Liver (tissue), 9 donors: ENCODE data around the gene TMUB1. TPM values are rescaled to one million over a fixed set of nuclear protein-coding genes. Genes with fewer than 3 reads are reported as not detected.

Source experiments
- DNase-seq: peaks from one replicate; pipeline ENCODE4 v3.0.0-alpha.2; 2017; ENCODE audit warnings: low spot score
- H3K27ac ChIP-seq, 2 donors: one replicate each; pipeline ENCODE4 v1.7.0; 2013; ENCODE audit warnings: inconsistent platforms in 2 of 2, low read length in 2 of 2, control low read depth in 1 of 2, low read depth in 1 of 2, mild to moderate bottlenecking in 1 of 2
- H3K27me3 ChIP-seq, 4 donors: one replicate each; pipeline versions ENCODE4 v1.6.1 to v1.7.0; 2013; ENCODE audit warnings: low read length in 3 of 4, inconsistent platforms in 1 of 4, mild to moderate bottlenecking in 1 of 4, moderate library complexity in 1 of 4; ENCODE audit not compliant: control insufficient read depth in 4 of 4, insufficient read depth in 4 of 4
- H3K36me3 ChIP-seq, 4 donors: one replicate each; pipeline versions ENCODE4 v1.6.1 to v1.7.0; 2013; ENCODE audit warnings: low read length in 3 of 4, mild to moderate bottlenecking in 3 of 4, low read depth in 1 of 4, moderate library complexity in 1 of 4; ENCODE audit not compliant: control insufficient read depth in 4 of 4, insufficient read depth in 3 of 4
- H3K4me1 ChIP-seq, 4 donors: one replicate each; pipeline versions ENCODE4 v1.6.1 to v1.7.0; 2013; ENCODE audit warnings: low read length in 3 of 4, mild to moderate bottlenecking in 3 of 4, moderate library complexity in 1 of 4; ENCODE audit not compliant: control insufficient read depth in 4 of 4, insufficient read depth in 4 of 4
- H3K4me3 ChIP-seq, 3 donors: one replicate each; pipeline versions ENCODE4 v1.6.1 to v1.7.0; 2013; ENCODE audit warnings: low read length in 3 of 3, control low read depth in 1 of 3, low read depth in 1 of 3, mild to moderate bottlenecking in 1 of 3
- H3K9ac ChIP-seq, 2 donors: one replicate each; pipeline ENCODE4 v1.7.0; 2013; ENCODE audit warnings: low read length in 2 of 2, mild to moderate bottlenecking in 2 of 2, moderate library complexity in 2 of 2, control low read depth in 1 of 2, low read depth in 1 of 2
- H3K9me3 ChIP-seq, 4 donors: one replicate each; pipeline versions ENCODE4 v1.6.1 to v1.7.0; 2013; ENCODE audit warnings: low read length in 3 of 4; ENCODE audit not compliant: control insufficient read depth in 4 of 4
- EGR1 ChIP-seq, 2 donors: IDR thresholded peaks; 2 replicates each; pipeline ENCODE4 v1.6.1; 2016 to 2018; ENCODE audit warnings: antibody characterized with exemption in 2 of 2, low read depth in 2 of 2
- FOXA1 ChIP-seq: IDR thresholded peaks from 2 replicates; pipeline ENCODE4 v1.6.1; 2016; ENCODE audit warnings: antibody characterized with exemption
- HNF4A ChIP-seq, 2 donors: conservative IDR thresholded peaks; 2 replicates each; pipeline ENCODE4 v1.6.1; 2016; ENCODE audit warnings: antibody characterized with exemption in 2 of 2, mild to moderate bottlenecking in 2 of 2
- HNF4G ChIP-seq: IDR thresholded peaks from 2 replicates; pipeline ENCODE4 v1.6.1; 2016; ENCODE audit warnings: antibody characterized with exemption
- JUND ChIP-seq, 2 donors: IDR thresholded peaks; 2 replicates each; pipeline ENCODE4 v1.6.1; 2016; ENCODE audit warnings: antibody characterized with exemption in 2 of 2
- RAD21 ChIP-seq, 2 donors: IDR thresholded peaks; 2 replicates each; pipeline ENCODE4 v1.6.1; 2016; ENCODE audit warnings: antibody characterized with exemption in 2 of 2, mild to moderate bottlenecking in 2 of 2
- RXRA ChIP-seq, 2 donors: IDR thresholded peaks; 2 replicates each; pipeline ENCODE4 v1.6.1; 2017 to 2018; ENCODE audit warnings: antibody characterized with exemption in 2 of 2, mild to moderate bottlenecking in 1 of 2
- TAF1 ChIP-seq: conservative IDR thresholded peaks from 2 replicates; pipeline ENCODE4 v1.6.1; 2016; ENCODE audit warnings: antibody characterized with exemption, mild to moderate bottlenecking
- YY1 ChIP-seq: IDR thresholded peaks from 2 replicates; pipeline ENCODE4 v1.6.1; 2016; ENCODE audit warnings: antibody characterized with exemption, mild to moderate bottlenecking
- WGBS: extraction: QIAGEN DNeasy Blood & Tissue Kit; methylation state at CpG from one replicate; pipeline ENCODE4 v1.1.7; 2013; 5-methylcytosine and 5-hydroxymethylcytosine counted together
- polyA plus RNA-seq, 2 donors: library from polyadenylated mRNA; stranded (reverse) in 1 of 2; unstranded in 1 of 2; fragments of 200-250 nt in 1 of 2; fragments of >200 nt in 1 of 2; fragmentation: Nextera tagmentation in 1 of 2; extraction: Ambion mirVana in 1 of 2; gene quantifications; one replicate each; pipeline versions ENCODE4 v1.2.1 to v1.2.3, GENCODE V29; 2013 to 2015
- total RNA-seq, 2 donors: library from RNA; depleted of rRNA; stranded (reverse); fragments of >200 nt; gene quantifications; one replicate each; pipeline ENCODE4 v1.2.3, GENCODE V29; 2014
- TF ChIP-seq, protein P1 (sequence below): fragments of 150-350 bp; IDR thresholded peaks from 2 replicates; pipeline ENCODE4 v1.5.1; 2017; ENCODE audit warnings: improper control_type of control experiment, low read depth, low read length; ENCODE audit not compliant: missing input control
- TF ChIP-seq, protein P2 (sequence below): IDR thresholded peaks from 2 replicates; pipeline ENCODE4 v1.6.1; 2016; ENCODE audit warnings: antibody characterized with exemption
- donor health status: healthy.
- donor health status: healthy.
- donor health status: healthy.
- donor health status: healthy.
- donor health status: healthy.

Gene TMUB1
- total and polyA plus RNA-seq, 4 donors: 15.1 to 51.7 (median 30.5) TPM

DNA sequence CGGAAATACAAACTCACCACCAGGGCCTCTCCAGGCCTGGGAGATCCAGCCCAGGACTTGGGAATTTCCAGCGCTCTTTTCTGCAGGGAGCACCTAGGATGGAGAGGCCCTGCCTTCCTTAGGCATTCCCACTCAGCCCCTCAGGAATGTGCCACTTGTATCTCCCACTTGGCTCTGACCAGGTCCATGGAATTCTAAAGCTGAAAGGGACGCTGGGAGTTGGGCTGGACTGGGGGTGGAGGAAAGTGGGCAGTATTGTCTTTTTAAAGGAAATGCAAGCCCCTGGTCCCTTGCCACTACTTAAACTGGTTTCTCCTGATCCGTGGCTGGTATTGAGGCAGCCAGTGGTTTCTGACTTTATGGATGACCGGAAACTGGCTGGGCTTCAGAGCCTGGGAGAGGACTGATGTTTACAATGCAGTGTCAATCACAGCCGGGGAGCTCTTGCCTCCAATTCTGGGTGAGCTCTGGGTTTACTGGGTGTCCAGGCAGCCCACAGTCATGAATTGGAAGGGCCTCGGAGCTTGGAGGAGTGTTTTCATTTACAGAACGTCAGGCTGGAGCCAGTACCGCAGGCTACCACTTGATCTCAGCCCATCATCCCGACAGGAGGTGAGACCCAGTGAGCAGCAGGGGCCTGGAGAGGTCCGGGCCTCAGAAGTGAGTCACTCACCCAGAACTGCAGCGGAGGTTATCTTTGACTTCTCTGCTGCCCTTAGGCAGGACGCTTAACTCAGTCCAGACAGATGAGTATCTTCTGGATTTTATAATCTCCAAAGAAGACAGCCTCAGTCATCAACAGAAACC, 30.3 kb upstream of the TMUB1 start:
- 83% methylated on average over 13 of the region's 13 CpGs for WGBS
- Histone ChIP-seq H3K4me1 (peaks cover 0 to 6% (median 2%) of the 10 kb centered on the region in 4 donors), H3K4me3 (no peak overlapping the region)

DNA sequence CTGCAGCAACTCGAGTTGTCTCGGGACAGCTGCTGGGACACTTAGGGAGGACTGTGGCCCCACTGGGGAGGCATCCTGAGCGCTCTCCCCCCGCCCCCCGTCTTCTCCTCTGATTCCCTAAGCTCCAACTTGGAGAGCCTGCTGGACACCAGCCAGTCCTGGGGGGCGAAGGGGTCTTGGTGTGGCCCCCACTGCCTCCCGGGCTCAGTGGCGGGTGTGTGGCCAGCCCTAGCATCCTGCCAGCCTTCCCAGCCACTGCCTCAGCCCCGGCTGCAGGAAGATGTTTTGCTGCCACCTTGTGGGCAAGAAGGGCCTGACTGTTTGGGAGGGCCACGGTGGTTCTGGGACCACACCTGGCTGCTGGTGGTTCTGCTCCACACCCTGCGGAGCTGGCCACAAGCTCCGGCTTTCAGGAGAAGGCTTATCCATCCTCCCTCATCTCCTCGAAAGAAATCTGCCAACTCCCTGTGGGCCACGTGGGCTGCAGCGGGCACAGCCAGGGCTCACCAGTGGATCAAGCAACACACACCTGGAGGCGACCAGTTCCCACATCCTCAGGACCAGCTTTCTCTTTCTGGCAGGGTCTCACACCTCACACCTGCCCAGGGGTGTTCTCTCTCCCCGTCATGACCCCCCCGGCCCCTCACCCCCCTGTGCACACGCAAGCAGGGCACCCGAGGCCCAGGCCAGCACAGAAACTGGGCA, 27.8 kb upstream of the TMUB1 start:
- Histone ChIP-seq H3K27me3 (no peaks in the 10 kb centered on the region), H3K9me3 (no peaks in the 10 kb centered on the region), H3K36me3 (no peaks in the 10 kb centered on the region), H3K9ac (no peak overlapping the region), H3K4me1 (peaks cover 0 to 6% (median 2%) of the 10 kb centered on the region in 4 donors), H3K4me3 (no peak overlapping the region), H3K27ac (no peak overlapping the region)
- TF ChIP-seq, protein P1, sequence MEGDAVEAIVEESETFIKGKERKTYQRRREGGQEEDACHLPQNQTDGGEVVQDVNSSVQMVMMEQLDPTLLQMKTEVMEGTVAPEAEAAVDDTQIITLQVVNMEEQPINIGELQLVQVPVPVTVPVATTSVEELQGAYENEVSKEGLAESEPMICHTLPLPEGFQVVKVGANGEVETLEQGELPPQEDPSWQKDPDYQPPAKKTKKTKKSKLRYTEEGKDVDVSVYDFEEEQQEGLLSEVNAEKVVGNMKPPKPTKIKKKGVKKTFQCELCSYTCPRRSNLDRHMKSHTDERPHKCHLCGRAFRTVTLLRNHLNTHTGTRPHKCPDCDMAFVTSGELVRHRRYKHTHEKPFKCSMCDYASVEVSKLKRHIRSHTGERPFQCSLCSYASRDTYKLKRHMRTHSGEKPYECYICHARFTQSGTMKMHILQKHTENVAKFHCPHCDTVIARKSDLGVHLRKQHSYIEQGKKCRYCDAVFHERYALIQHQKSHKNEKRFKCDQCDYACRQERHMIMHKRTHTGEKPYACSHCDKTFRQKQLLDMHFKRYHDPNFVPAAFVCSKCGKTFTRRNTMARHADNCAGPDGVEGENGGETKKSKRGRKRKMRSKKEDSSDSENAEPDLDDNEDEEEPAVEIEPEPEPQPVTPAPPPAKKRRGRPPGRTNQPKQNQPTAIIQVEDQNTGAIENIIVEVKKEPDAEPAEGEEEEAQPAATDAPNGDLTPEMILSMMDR: peak; percentile 85
- TF ChIP-seq RAD21 (IDR thresholded peaks at IDR 0.05): peak; percentile 91 to 95
- TF ChIP-seq, protein P2, sequence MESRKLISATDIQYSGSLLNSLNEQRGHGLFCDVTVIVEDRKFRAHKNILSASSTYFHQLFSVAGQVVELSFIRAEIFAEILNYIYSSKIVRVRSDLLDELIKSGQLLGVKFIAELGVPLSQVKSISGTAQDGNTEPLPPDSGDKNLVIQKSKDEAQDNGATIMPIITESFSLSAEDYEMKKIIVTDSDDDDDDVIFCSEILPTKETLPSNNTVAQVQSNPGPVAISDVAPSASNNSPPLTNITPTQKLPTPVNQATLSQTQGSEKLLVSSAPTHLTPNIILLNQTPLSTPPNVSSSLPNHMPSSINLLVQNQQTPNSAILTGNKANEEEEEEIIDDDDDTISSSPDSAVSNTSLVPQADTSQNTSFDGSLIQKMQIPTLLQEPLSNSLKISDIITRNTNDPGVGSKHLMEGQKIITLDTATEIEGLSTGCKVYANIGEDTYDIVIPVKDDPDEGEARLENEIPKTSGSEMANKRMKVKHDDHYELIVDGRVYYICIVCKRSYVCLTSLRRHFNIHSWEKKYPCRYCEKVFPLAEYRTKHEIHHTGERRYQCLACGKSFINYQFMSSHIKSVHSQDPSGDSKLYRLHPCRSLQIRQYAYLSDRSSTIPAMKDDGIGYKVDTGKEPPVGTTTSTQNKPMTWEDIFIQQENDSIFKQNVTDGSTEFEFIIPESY: no peak
- peak; percentile 78 for DNase-seq
- WGBS: 46% methylated on average over 20 of the region's 20 CpGs

More for the DNA sequence above, 30.3 kb upstream of the TMUB1 start:
- no peak for DNase-seq
- TF ChIP-seq RXRA (IDR thresholded peaks at IDR 0.05): no peak
- TF ChIP-seq FOXA1: no peak
- TF ChIP-seq, protein P1: no peak
- no peak for TF ChIP-seq TAF1
- TF ChIP-seq JUND (IDR thresholded peaks at IDR 0.05): no peak
- TF ChIP-seq EGR1 (IDR thresholded peaks at IDR 0.05; ENCODE audit: low read depth in 2 of 2): no peak
- no peak for TF ChIP-seq HNF4A (conservative IDR thresholded peaks at IDR 0.05)
- TF ChIP-seq HNF4G: no peak
- TF ChIP-seq YY1: no peak
- Histone ChIP-seq H3K9ac (no peak overlapping the region), H3K9me3 (no peaks in the 10 kb centered on the region), H3K36me3 (peaks cover 1 to 9% (median 5%) of the 10 kb centered on the region in 4 donors), H3K27ac (no peak overlapping the region), H3K27me3 (no peaks in the 10 kb centered on the region)
